Bone marrow (tissue), 2 donors: ENCODE measurements around the gene ARID3A.

ENCODE experiments used
- DNase-seq, 2 donors: peaks; one replicate each; lab custom pipeline; 2025; lab: John Stamatoyannopoulos, UW

The ARID3A gene

DNA sequence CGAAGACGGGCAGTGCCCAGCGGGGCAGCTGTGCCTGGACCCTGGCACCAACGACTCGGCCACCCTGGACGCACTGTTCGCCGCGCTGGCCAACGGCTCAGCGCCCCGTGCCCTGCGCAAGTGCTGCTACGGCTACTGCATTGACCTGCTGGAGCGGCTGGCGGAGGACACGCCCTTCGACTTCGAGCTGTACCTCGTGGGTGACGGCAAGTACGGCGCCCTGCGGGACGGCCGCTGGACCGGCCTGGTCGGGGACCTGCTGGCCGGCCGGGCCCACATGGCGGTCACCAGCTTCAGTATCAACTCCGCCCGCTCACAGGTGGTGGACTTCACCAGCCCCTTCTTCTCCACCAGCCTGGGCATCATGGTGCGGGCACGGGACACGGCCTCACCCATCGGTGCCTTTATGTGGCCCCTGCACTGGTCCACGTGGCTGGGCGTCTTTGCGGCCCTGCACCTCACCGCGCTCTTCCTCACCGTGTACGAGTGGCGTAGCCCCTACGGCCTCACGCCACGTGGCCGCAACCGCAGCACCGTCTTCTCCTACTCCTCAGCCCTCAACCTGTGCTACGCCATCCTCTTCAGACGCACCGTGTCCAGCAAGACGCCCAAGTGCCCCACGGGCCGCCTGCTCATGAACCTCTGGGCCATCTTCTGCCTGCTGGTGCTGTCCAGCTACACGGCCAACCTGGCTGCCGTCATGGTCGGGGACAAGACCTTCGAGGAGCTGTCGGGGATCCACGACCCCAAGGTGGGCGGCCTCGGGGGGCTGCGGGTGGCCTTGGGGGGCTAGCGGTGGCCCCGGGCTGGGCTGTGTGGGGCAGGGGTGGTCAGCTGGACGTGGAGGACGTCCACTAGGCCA, 79.2 kb downstream of the ARID3A start:
- DNase-seq: no peak

- no peak for DNase-seq
Observed at GRCh38 chr19:1006711-1007398, 81.0 kb downstream of the ARID3A start.

DNA sequence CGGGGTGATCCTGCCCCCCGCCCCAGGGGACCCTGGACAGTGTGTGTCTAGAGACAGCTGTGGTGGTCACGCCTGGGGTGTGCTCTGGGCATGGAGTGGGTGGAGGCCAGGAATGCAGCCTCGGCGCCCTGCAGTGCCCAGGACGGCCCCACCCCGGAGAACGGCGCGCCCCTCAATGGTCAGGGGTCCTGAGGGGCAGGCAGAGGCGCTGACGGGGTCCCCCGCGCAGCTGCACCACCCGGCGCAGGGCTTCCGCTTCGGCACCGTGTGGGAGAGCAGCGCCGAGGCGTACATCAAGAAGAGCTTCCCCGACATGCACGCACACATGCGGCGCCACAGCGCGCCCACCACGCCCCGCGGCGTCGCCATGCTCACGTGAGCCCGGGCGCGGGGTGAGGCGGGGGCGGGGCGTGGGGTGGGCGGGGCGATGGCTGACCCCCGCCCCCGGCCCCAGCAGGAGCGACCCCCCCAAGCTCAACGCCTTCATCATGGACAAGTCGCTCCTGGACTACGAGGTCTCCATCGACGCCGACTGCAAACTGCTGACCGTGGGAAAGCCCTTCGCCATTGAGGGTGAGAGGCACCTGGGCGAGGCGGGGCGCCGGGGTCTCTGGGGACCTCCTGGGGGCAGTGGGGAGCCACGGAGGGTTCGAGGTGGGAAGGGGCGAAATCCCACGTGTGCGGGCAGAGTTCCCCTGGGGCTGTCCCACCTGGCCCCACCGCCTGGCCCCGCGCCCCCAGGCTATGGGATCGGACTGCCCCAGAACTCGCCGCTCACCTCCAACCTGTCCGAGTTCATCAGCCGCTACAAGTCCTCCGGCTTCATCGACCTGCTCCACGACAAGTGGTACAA, 81.8 kb downstream of the ARID3A start:
- DNase-seq: no peak

GRCh38 chr19:1008268-1009040, 82.6 kb downstream of the ARID3A start:
- DNase-seq: no peak

- DNase-seq: no peak
Observed at GRCh38 chr19:1009041-1009980, 83.5 kb downstream of the ARID3A start.

DNA sequence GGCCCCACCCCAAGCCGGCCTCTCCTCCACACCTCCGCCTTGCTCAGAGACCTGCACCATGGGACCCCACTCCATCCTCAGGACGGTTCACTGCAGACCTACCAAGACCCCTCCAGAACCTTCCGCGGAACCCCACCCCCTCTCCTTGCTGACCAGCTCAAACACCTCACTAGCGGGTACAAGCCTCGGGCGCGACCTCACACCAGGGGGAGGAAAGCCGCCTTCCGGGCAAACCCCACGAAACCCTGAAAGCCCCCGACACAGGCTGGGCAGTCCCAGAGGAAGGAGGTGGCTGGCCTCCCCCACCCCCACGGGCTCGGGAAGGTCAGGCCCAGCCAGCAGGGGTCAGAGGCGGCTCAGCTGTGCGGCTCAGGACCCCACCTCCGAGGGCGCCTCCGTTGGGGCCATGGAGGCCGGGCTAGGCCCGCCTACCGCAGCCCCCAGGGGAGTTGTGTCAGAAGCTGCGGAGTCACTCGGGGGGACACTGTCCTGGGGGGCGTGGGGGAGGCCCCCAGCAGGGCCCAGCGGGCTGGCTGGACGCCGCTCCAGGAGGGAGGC, 84.2 kb downstream of the ARID3A start:
- no peak for DNase-seq

DNA sequence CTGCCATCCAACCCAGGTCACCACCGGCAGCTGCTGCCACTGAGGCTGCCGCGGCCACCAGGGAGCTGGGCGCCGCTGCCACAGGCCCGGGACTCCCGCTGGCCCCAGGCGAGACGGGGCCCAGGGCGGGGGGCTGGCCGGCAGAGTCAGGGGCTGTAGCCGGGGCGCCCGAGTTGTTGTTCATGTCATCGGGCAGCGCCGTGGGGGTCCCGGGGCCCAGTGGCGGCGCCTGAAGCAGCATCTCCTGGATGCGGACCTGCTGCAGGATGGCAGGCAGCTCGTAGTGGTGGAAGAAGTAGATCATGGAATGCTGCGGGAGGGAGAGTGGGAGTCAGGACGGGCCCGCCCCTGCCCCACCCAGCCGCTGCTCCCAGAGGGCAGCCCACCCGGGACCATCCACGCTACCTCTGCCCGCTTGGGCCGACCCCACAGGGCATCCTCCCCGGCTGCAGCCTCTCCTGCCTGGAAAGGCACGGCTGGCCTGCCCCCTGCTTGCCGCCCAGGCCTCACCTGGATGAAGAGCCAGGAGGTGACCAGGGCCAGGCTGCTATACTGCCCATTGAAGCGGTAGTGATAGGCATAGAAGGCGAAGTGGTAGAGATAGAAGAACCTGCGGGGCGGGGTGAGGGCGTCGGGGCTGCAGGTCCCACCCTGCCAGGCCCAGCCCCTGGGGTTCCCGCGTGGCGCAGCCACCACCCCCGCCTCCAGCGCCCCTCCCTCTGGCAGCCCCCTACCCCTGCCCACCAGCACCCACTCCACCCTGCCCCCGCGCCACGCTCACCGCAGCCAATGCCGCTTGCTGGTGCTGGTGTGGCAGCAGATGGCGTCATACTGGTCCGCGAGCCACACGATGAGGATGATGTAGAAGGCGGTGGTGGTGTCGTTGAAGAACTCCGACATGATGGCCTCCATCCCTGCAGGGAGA, 85.0 kb downstream of the ARID3A start:
- DNase-seq: no peak

DNA sequence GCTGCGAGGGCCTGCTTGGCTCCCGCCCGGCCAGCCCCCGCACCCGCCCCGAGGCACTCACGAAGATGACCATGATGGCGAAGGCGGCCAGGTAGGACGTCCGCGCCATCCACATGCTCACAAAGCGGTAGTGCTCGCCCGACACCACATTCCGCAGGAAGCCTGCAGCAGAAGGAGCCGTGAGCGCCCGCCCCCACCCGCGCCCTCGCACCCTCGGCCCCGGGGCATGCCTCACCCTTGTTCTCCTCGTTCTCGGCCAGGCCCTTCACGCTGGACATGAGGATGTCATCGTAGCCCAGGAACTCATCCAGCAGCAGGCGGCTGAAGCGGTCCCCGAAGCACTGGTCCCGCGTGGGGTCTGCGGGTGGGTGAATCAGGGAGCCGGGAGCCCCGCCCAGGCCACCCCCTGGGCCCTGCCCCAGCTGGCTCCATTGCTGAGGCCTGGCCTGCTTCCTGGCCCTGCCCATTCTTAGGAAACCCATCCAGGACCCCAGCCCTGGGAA, 86.0 kb downstream of the ARID3A start:
- DNase-seq: no peak

GRCh38 chr19:1012334-1012733, 86.5 kb downstream of the ARID3A start:
- no peak for DNase-seq

DNA sequence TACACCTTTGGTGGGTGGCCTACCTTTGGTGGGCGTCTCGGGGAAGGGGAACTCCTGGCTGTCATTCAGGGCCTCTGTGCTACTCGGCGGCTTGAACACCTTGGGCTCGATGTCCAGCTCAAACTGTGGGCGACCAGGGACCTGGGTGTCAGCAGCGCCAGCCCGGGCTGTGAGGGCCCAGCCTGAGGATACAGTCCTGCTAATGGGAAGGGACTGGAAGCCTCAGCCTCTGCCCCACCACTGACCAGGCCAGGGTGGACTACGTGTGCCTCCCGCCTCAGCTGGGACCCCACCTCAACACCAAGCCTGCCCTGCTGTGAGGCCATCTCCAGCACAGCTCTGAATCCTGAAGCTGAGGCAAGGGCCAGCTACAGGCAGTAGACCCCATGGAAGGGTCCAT, 87.4 kb downstream of the ARID3A start:
- DNase-seq: no peak

- no peak for DNase-seq
Observed at GRCh38 chr19:1014161-1015060, 88.6 kb downstream of the ARID3A start.

GRCh38 chr19:1015061-1015781, 89.4 kb downstream of the ARID3A start:
- no peak for DNase-seq

- DNase-seq: no peak
Observed at GRCh38 chr19:1015782-1016646, 90.2 kb downstream of the ARID3A start.

DNA sequence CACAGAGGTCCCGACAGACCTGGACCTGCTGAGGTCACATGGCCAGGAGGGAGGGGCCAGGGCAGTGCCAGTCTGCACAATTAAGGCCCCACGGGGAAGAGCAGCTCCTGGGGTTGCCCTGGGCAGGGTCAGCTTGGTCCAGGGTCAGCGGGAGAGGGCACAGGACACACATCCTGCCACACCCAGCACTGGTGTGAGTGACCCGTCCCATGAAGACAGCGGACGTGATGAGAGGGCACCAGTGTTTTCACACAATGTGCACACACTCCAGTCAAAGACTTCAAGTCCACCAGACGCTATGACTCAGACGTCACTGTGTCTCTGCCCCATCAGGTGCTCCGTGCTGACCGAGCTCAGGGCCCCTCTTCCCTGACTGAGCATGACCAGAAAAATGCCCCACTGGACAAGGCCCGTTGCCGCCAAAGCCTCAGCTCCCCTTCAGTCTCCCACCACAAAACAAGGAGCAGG, 90.8 kb downstream of the ARID3A start:
- DNase-seq: no peak

DNA sequence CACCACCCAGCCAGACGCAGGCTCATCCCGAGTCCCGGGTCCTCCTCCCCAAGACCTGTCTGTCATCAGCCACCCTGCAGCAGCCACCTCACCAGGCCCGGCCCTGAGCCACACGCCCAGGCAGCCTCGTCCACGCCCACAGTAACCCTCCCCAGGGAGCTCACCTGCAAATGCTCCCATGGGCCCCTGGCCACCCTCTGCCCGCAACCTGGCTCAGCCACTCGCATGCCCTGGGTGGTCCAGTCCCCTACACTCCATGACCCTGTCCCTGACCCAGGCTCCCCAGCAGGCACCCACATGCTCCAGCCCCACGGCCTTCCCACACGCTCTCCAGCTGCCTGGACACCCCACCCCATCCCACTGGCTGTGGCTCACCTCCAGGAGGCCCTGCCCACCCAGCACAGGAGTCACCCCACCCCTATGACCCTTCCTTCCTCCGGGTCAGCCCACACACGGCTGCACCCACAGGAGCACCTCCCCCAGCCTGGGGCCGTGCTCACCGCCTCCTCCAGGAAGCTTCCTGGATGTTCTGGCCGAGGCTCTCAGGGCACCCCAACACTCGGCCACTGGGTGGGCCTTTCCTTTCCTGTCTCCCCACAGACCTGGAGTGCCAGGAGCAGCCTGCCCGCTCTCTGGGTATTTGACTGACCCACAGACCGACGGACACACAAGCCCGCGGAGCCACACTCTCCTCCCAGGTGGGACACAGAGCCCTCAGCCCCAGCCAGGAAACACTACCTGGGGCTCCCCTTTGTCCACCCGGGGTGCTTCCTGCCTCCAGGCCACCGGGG, 91.5 kb downstream of the ARID3A start:
- no peak for DNase-seq
